NT2/D1 (cell line): ENCODE results near the gene ROCK1.

ENCODE experiments used
- SUZ12 ChIP-seq: IDR thresholded peaks from 2 replicates; pipeline ENCODE4 v1.6.1; 2011; ENCODE audit not compliant: insufficient read length, insufficient read depth; ENCODE audit errors: extremely low read depth
- YY1 ChIP-seq: IDR thresholded peaks from 2 replicates; pipeline ENCODE4 v1.6.1; 2011; ENCODE audit not compliant: insufficient read length, insufficient read depth
- ZNF274 ChIP-seq: IDR thresholded peaks from 2 replicates; pipeline ENCODE4 v1.6.1; 2011; ENCODE audit warnings: mild to moderate bottlenecking, low read depth, low read length

DNA sequence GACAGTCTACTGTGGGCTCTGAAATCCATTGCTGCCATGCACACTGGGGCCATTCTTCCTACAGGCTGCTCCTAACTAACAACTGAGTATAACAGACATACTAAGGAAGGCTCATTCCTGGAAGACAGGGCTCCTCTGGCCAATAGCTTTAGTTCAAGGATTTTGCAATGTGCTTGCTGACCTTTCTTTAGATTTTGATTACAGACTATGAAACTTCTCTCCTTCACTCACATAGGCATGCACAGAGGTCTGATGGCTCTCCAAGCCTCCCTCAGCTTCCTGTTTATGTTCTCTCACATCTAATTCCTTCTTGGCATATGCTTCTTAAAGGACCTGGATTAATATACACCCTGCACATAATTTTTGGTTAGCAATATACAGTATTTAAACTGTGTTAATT lies 34.4 kb upstream of the ROCK1 start:
- TF ChIP-seq YY1 (no peak), ZNF274 (no peak), SUZ12 (no peak)
